ENCODE measurements around the gene RTL9.
"Not testable (repeated sequence)": the region's sequence is repeated elsewhere in the genome, so short reads cannot be mapped to it uniquely, and the experiment has no call there.

RTL9 gene

GRCh38 chrX:110358548-110358947 is at the start of gene RTL9:
Gene RTL9, plus strand, starts transcription at chrX:110358848. Its CDS starts 91,770 bp downstream, at chrX:110450618.
- DNase-seq: no peak

- DNase-seq: no peak
Observed at GRCh38 chrX:110310000-110310790, 48.5 kb upstream of the RTL9 start.

- DNase-seq: no peak
Observed at GRCh38 chrX:110310896-110311295, 47.8 kb upstream of the RTL9 start.

GRCh38 chrX:110311437-110312230 is 47.0 kb upstream of the RTL9 start:
- no peak for DNase-seq

- no peak for DNase-seq
Observed at GRCh38 chrX:110315551-110315950, 43.1 kb upstream of the RTL9 start.

GRCh38 chrX:110316351-110317060 is 42.1 kb upstream of the RTL9 start:
- no peak for DNase-seq

GRCh38 chrX:110317061-110317819 is 41.4 kb upstream of the RTL9 start:
- peak in 41 of 51 donors; percentile 0 to 46 (median 14) for DNase-seq

- peak; percentile 1 to 78 (median 46) for DNase-seq
Observed at GRCh38 chrX:110317820-110318663, 40.6 kb upstream of the RTL9 start, which contains the start of gene AMMECR1. Gene AMMECR1, minus strand, starts transcription at chrX:110318085. Its CDS starts 14 bp downstream, at chrX:110318071.

GRCh38 chrX:110318664-110318968 is 40.0 kb upstream of the RTL9 start:
- peak in 1 of 51 donors; percentile 0 for DNase-seq

- DNase-seq: no peak
Observed at GRCh38 chrX:110320381-110320987, 38.2 kb upstream of the RTL9 start.

GRCh38 chrX:110321081-110321480 is 37.6 kb upstream of the RTL9 start:
- DNase-seq: no peak

GRCh38 chrX:110321670-110322069 is 37.0 kb upstream of the RTL9 start:
- DNase-seq: no peak

- no peak for DNase-seq
Observed at GRCh38 chrX:110322603-110323002, 36.0 kb upstream of the RTL9 start.

GRCh38 chrX:110326712-110327111 is 31.9 kb upstream of the RTL9 start:
- no peak for DNase-seq

GRCh38 chrX:110327336-110327735 is 31.3 kb upstream of the RTL9 start:
- no peak for DNase-seq

- DNase-seq: not testable (repeated sequence)
Observed at GRCh38 chrX:110328613-110329012, 30.0 kb upstream of the RTL9 start.

GRCh38 chrX:110331444-110332030 is 27.1 kb upstream of the RTL9 start:
- DNase-seq: no peak

- not testable (repeated sequence) for DNase-seq
Observed at GRCh38 chrX:110333458-110333857, 25.2 kb upstream of the RTL9 start.

- no peak for DNase-seq
Observed at GRCh38 chrX:110338935-110339334, 19.7 kb upstream of the RTL9 start.
